ENCODE results near the gene EFNB2. TPM values are rescaled to one million over a fixed set of nuclear protein-coding genes. Genes with fewer than 3 reads are reported as not detected.

Gene EFNB2
- total RNA-seq, 1 donor from 2014 or later = 79.4 TPM

- Mint-ChIP-seq H3K4me3 (peak overlapping the region; percentile 98), H3K27ac (ENCODE audit: unreplicated experiment) (peak overlapping the region; percentile 92), H3K9me3 (peaks cover 5% of the 10 kb centered on the region), H3K4me1 (peaks cover 64% of the 10 kb centered on the region), H3K27me3 (ENCODE audit: low read depth) (no peaks in the 10 kb centered on the region), H3K36me3 (ENCODE audit: low read depth) (peaks cover 3% of the 10 kb centered on the region)
- TF ChIP-seq, protein P1, sequence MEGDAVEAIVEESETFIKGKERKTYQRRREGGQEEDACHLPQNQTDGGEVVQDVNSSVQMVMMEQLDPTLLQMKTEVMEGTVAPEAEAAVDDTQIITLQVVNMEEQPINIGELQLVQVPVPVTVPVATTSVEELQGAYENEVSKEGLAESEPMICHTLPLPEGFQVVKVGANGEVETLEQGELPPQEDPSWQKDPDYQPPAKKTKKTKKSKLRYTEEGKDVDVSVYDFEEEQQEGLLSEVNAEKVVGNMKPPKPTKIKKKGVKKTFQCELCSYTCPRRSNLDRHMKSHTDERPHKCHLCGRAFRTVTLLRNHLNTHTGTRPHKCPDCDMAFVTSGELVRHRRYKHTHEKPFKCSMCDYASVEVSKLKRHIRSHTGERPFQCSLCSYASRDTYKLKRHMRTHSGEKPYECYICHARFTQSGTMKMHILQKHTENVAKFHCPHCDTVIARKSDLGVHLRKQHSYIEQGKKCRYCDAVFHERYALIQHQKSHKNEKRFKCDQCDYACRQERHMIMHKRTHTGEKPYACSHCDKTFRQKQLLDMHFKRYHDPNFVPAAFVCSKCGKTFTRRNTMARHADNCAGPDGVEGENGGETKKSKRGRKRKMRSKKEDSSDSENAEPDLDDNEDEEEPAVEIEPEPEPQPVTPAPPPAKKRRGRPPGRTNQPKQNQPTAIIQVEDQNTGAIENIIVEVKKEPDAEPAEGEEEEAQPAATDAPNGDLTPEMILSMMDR (conservative IDR thresholded peaks at IDR 0.05) = no peak
- DNase-seq (ENCODE audit: low read depth, low spot score) = peak; percentile 46
These were observed 31.4 kb upstream of the EFNB2 start for GRCh38 chr13:106566641-106567473.

DNA sequence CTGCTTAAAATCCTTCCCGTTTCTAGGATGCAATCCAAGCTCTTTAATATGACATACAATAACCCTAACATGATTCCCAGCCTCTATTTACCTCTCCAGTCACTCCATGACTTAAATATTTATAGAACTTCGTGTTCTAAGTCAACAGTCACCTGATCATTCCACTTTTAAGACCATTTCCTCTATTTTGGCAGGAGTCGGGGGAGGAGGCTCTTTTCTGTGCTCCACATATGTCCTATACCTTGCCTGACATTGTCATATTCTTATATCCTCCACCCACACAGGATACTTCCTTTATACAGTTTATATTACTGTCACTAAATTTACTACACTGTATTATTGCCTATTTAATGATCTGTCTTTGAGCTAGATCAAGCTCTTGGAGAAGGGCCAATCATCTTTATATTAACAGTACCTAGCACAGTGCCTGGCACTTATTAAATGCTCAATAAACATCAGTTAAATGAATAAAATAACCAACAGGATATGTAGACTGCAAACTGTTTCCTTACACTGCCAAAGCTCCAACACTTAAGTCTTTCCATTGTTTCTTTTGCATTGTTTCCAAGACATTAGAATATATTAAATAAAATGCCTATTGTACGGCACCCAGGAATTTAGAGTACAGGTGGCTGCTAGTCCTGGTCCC, 29.8 kb upstream of the EFNB2 start:
- Mint-ChIP-seq H3K4me3 (peak overlapping the region; percentile 98), H3K36me3 (ENCODE audit: low read depth) (peaks cover 3% of the 10 kb centered on the region), H3K9me3 (peaks cover under 1% of the 10 kb centered on the region), H3K27me3 (ENCODE audit: low read depth) (no peaks in the 10 kb centered on the region), H3K27ac (ENCODE audit: unreplicated experiment) (peak overlapping the region; percentile 6), H3K4me1 (peaks cover 72% of the 10 kb centered on the region)
- TF ChIP-seq, protein P1 (conservative IDR thresholded peaks at IDR 0.05) = no peak
- no peak for DNase-seq (ENCODE audit: low read depth, low spot score)

- Mint-ChIP-seq H3K27ac (ENCODE audit: unreplicated experiment) (no peak overlapping the region), H3K4me3 (peak overlapping the region; percentile 13), H3K27me3 (ENCODE audit: low read depth) (no peaks in the 10 kb centered on the region), H3K36me3 (ENCODE audit: low read depth) (peaks cover 9% of the 10 kb centered on the region), H3K9me3 (no peaks in the 10 kb centered on the region), H3K4me1 (peaks cover 71% of the 10 kb centered on the region)
- TF ChIP-seq, protein P1 (conservative IDR thresholded peaks at IDR 0.05) = no peak
- DNase-seq (ENCODE audit: low read depth, low spot score) = no peak
These were observed 26.8 kb upstream of the EFNB2 start for GRCh38 chr13:106562301-106562700.

GRCh38 chr13:106561551-106562170, 26.2 kb upstream of the EFNB2 start:
- H3K27ac Mint-ChIP-seq (ENCODE audit: unreplicated experiment) = peak overlapping the region; percentile 37
- peaks cover 11% of the 10 kb centered on the region for H3K36me3 Mint-ChIP-seq (ENCODE audit: low read depth)
- peak overlapping the region; percentile 63 for H3K4me3 Mint-ChIP-seq
- peaks cover 66% of the 10 kb centered on the region for H3K4me1 Mint-ChIP-seq
- TF ChIP-seq, protein P1 (conservative IDR thresholded peaks at IDR 0.05) = no peak
- H3K9me3 Mint-ChIP-seq = no peaks in the 10 kb centered on the region
- DNase-seq (ENCODE audit: low read depth, low spot score) = no peak
- H3K27me3 Mint-ChIP-seq (ENCODE audit: low read depth) = no peaks in the 10 kb centered on the region

GRCh38 chr13:106560821-106561220, 25.4 kb upstream of the EFNB2 start:
- H3K27me3 Mint-ChIP-seq (ENCODE audit: low read depth) = no peaks in the 10 kb centered on the region
- no peak overlapping the region for H3K27ac Mint-ChIP-seq (ENCODE audit: unreplicated experiment)
- peaks cover 19% of the 10 kb centered on the region for H3K36me3 Mint-ChIP-seq (ENCODE audit: low read depth)
- peak overlapping the region; percentile 20 for H3K4me3 Mint-ChIP-seq
- H3K4me1 Mint-ChIP-seq = peaks cover 57% of the 10 kb centered on the region
- no peak for DNase-seq (ENCODE audit: low read depth, low spot score)
- TF ChIP-seq, protein P1 (conservative IDR thresholded peaks at IDR 0.05) = no peak
- H3K9me3 Mint-ChIP-seq = no peaks in the 10 kb centered on the region
